ENCODE results near the gene C2orf76.
"Not testable (repeated sequence)": the region's sequence is repeated elsewhere in the genome, so short reads cannot be mapped to it uniquely, and the experiment has no call there.

- TF ChIP-seq CTCF (IDR thresholded peaks at IDR 0.05; ENCODE audit: poor library complexity, severe bottlenecking); EZH2 (IDR thresholded peaks at IDR 0.05; ENCODE audit: borderline replicate concordance, insufficient read depth, low read length, poor library complexity, severe bottlenecking): not testable (repeated sequence)
Measured at GRCh38 chr2:119373907-119374745, 7.5 kb upstream of the C2orf76 start.
